NOMO-1 treated with DMSO at 0.1 percent for 48 hours (cell line): ENCODE measurements around the gene MALT1.

Source experiments
- DNase-seq: peaks from one replicate; lab custom pipeline; 2025; ENCODE audit not compliant: unreplicated experiment; lab: John Stamatoyannopoulos, UW

The MALT1 gene

GRCh38 chr18:58687871-58688308 is 16.6 kb downstream of the MALT1 start:
- DNase-seq: no peak

GRCh38 chr18:58690259-58690658 is 19.0 kb downstream of the MALT1 start:
- DNase-seq: no peak

- no peak for DNase-seq
Observed at GRCh38 chr18:58691256-58691655, 20.0 kb downstream of the MALT1 start.

- DNase-seq: no peak
Observed at GRCh38 chr18:58692422-58693185, 21.3 kb downstream of the MALT1 start.

GRCh38 chr18:58694221-58694620 is 23.0 kb downstream of the MALT1 start:
- no peak for DNase-seq

GRCh38 chr18:58694720-58695468 is 23.6 kb downstream of the MALT1 start:
- no peak for DNase-seq

GRCh38 chr18:58695772-58696171 is 24.5 kb downstream of the MALT1 start:
- DNase-seq: no peak

- DNase-seq: no peak
Observed at GRCh38 chr18:58697146-58697545, 25.9 kb downstream of the MALT1 start.

- no peak for DNase-seq
Observed at GRCh38 chr18:58698701-58699193, 27.5 kb downstream of the MALT1 start.

GRCh38 chr18:58699551-58699950 is 28.3 kb downstream of the MALT1 start:
- DNase-seq: no peak

- no peak for DNase-seq
Observed at GRCh38 chr18:58700209-58700608, 28.9 kb downstream of the MALT1 start.

GRCh38 chr18:58712930-58713329 is 41.7 kb downstream of the MALT1 start:
- DNase-seq: no peak

- DNase-seq: no peak
Observed at GRCh38 chr18:58714259-58714658, 43.0 kb downstream of the MALT1 start.

GRCh38 chr18:58714821-58715220 is 43.6 kb downstream of the MALT1 start:
- DNase-seq: no peak

GRCh38 chr18:58715540-58715939 is 44.3 kb downstream of the MALT1 start:
- no peak for DNase-seq

GRCh38 chr18:58716060-58716756 is 44.9 kb downstream of the MALT1 start:
- no peak for DNase-seq

- no peak for DNase-seq
Observed at GRCh38 chr18:58721566-58722239, 50.4 kb downstream of the MALT1 start.

- DNase-seq: no peak
Observed at GRCh38 chr18:58723810-58724602, 52.7 kb downstream of the MALT1 start.

GRCh38 chr18:58726671-58727070 is 55.4 kb downstream of the MALT1 start:
- no peak for DNase-seq

- DNase-seq: no peak
Observed at GRCh38 chr18:58727776-58728500, 56.7 kb downstream of the MALT1 start.
